A673 (cell line): ENCODE measurements around the gene TNP2.

Experiments used
- EZH2 ChIP-seq: fragments of 200-600 bp; sonication (generic); IDR thresholded peaks from 2 replicates; pipeline ENCODE4 v1.6.1; 2017; ENCODE audit warnings: borderline replicate concordance, low read depth, mild to moderate bottlenecking, mixed read lengths, antibody characterized with exemption, low read length; ENCODE audit not compliant: poor library complexity, severe bottlenecking
- TF ChIP-seq, protein P1 (sequence below): fragments of 300-800, 200-600 bp; sonication (generic); conservative IDR thresholded peaks from 2 replicates; pipeline ENCODE4 v1.5.1; 2017; ENCODE audit warnings: low read depth, mild to moderate bottlenecking, antibody characterized with exemption, low read length, moderate library complexity, mixed read lengths

DNA sequence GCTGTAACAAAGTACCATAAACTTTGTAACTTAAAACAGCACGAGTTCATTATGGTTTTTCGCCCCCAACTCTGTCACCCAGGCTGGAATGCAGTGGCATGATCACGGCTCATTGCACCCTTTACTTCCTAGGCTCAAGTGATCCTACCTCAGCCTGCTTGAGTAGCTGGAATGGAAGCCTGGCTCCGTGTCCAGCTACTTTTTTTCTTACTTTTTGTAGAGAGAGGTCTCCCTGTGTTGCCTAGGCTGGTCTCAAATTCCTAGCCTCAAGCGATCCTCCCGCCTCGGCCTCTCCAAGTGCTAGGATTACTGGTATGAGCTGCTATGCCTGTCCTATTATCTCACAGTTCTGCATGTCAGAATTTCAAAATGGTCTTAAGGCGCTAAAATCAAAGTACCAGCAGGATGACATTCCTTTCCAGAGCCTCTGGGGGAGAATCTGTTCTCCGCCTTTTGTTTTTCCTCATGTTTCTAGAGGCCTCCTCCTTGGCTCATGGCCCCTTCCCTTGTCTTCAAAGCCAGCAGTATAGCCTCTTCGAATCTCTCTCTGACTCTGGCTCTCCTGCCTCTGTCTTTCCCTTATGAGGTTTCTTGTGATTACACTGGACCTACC lies 22.1 kb upstream of the TNP2 start:
- TF ChIP-seq, protein P1, sequence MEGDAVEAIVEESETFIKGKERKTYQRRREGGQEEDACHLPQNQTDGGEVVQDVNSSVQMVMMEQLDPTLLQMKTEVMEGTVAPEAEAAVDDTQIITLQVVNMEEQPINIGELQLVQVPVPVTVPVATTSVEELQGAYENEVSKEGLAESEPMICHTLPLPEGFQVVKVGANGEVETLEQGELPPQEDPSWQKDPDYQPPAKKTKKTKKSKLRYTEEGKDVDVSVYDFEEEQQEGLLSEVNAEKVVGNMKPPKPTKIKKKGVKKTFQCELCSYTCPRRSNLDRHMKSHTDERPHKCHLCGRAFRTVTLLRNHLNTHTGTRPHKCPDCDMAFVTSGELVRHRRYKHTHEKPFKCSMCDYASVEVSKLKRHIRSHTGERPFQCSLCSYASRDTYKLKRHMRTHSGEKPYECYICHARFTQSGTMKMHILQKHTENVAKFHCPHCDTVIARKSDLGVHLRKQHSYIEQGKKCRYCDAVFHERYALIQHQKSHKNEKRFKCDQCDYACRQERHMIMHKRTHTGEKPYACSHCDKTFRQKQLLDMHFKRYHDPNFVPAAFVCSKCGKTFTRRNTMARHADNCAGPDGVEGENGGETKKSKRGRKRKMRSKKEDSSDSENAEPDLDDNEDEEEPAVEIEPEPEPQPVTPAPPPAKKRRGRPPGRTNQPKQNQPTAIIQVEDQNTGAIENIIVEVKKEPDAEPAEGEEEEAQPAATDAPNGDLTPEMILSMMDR, result no peak
- no peak for TF ChIP-seq EZH2
